GM12892 (cell line): ENCODE measurements around the gene LMOD3.

Experiments used
- POLR2A ChIP-seq: IDR thresholded peaks from 2 replicates; pipeline ENCODE4 v1.6.1; 2011; ENCODE audit warnings: low read depth, low read length, control low read depth
- POLR2AphosphoS5 ChIP-seq: IDR thresholded peaks from 2 replicates; pipeline ENCODE4 v1.6.1; 2011; ENCODE audit warnings: low read depth, low read length, control low read depth
- TAF1 ChIP-seq: IDR thresholded peaks from 2 replicates; pipeline ENCODE4 v1.6.1; 2011; ENCODE audit warnings: low read depth, mild to moderate bottlenecking, control low read depth, low read length, borderline replicate concordance

- no peak for TF ChIP-seq POLR2A
- no peak for TF ChIP-seq POLR2AphosphoS5
- no peak for TF ChIP-seq TAF1
Measured at GRCh38 chr3:69097407-69098086, 24.8 kb downstream of the LMOD3 start.
